Measurements from ENCODE around the gene AGFG1.

DNA sequence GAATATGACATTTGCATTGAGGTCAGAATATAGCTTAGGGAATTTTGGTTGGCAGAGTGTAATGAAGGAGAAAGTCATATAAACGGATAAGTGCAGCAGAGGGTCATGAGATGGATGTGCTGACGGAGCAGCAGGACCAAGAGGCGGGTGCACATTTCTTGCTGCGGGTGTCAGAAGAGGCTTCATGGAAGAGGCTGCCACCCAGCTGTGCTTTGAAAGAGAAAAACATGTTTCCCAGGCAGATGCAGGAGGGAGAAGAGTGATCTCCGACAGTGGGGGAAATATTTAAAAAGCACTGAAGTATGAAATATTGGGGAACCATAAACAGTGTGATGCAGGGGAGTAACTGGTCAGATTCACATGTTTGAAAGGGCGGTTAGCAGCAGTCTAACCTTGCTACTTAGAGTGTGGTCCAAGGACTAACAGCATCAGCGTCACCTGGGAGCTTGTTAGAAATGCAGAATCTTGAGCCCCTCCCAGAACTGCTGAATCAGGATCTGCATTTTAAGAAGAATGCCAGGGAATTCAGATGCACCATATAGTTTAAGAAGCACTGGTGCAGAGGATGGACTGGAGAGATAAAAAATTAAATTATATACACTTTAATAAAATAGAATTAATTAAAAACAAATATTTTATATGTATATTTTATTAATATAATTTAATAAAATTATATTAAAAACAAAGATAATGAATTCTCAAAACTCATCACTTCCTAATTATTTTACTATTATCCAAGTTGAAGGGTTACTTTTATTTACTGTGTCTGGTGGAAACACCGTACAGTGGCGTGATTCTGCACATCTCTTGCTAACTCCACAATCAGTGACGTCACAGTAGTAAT, 48.1 kb upstream of the AGFG1 start:
- no peak for TF ChIP-seq CTCF (IDR thresholded peaks at IDR 0.05)
- no peak for TF ChIP-seq POLR2AphosphoS5 (IDR thresholded peaks at IDR 0.05)
- TF ChIP-seq EP300 (IDR thresholded peaks at IDR 0.05) = no peak
- no peak for TF ChIP-seq POLR2A (IDR thresholded peaks at IDR 0.05)

Measured in suprapubic skin (tissue), 4 donors.